ENCODE measurements around the gene TEX36.

DNA sequence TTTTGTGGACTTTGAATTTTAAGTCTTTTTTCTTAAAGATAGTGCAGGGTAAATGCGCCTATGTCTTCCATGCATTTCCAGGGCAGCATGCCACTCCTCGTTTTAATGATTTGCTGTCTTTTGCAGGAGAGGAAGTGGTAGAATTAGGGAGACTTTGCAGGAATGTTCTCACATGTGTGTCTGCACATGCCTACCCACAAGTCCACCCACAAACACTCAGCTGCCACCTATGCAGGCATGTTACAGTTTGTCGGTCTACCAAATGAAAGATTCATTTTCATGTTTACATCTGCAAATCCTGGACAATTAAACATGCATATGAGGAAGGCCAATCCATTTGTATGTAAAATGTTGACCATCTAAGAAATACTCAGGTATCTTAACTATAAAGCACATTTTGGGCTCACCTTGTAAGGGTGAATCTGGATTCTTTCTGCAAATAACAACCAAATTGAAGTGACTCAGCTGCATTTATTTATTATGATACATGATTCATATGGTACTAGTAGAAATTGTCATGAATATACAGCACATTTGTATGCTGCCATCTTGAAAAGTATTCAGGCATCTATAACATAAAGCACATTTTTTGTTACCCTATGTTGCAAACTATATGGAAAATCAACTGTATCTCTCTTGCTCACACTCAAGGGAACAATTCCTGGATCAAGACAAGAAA lies 4.7 kb upstream of the TEX36 start:
- TF ChIP-seq POLR2AphosphoS5 (IDR thresholded peaks at IDR 0.05; ENCODE audit: borderline replicate concordance, low read depth, low read length) (no peak), EZH2 (IDR thresholded peaks at IDR 0.05) (no peak), FOXP2 (optimal IDR thresholded peaks at IDR 0.05; ENCODE audit: control extremely low read depth, extremely low read length, insufficient read depth) (no peak)

Measured in SK-N-MC (cell line).